MCF 10A (cell line): Measurements from ENCODE around the gene NMUR1. TPM values are rescaled to one million over a fixed set of nuclear protein-coding genes. Genes with fewer than 3 reads are reported as not detected.

Experiments
- BruUV-seq: library from RNA; stranded (reverse); fragments of 400-500 nt; replicated peaks from 2 replicates; lab custom pipeline; 2021; lab: Mats Ljungman, UMichigan
- CTCF ChIA-PET: fragments of 300-600 bp; sonication (Branson Sonifier 250); formaldehyde crosslinking; extraction: SDS; loops from one replicate; lab custom pipeline; 2021; ENCODE audit warnings: antibody characterized with exemption, inconsistent platforms; lab: Yijun Ruan, JAX
- POLR2A ChIA-PET: fragments of 300-600, 350-650 bp; sonication (Branson Sonifier 250); formaldehyde crosslinking; extraction: SDS; loops from one replicate; lab custom pipeline; 2020; ENCODE audit warnings: antibody characterized with exemption, inconsistent platforms; lab: Yijun Ruan, JAX
- DNase-seq: peaks from one replicate; pipeline ENCODE4 v3.0.0-alpha.2; 2018; ENCODE audit not compliant: unreplicated experiment
- H3K27ac Mint-ChIP-seq: one replicate; pipeline ENCODE4 v1.8.0; 2022; ENCODE audit warnings: mild to moderate bottlenecking, low read depth, mixed read lengths; ENCODE audit not compliant: unreplicated experiment
- H3K27me3 Mint-ChIP-seq: one replicate; pipeline ENCODE4 v1.8.0; 2022; ENCODE audit warnings: mixed read lengths; ENCODE audit not compliant: insufficient read depth, unreplicated experiment
- H3K36me3 Mint-ChIP-seq: one replicate; pipeline ENCODE4 v1.8.0; 2022; ENCODE audit warnings: mild to moderate bottlenecking, moderate library complexity, mixed read lengths; ENCODE audit not compliant: insufficient read depth, unreplicated experiment
- H3K4me1 Mint-ChIP-seq: one replicate; pipeline ENCODE4 v1.8.0; 2022; ENCODE audit warnings: mixed read lengths; ENCODE audit not compliant: insufficient read depth, unreplicated experiment
- H3K4me3 Mint-ChIP-seq: one replicate; pipeline ENCODE4 v1.8.0; 2022; ENCODE audit warnings: mild to moderate bottlenecking, moderate library complexity, mixed read lengths; ENCODE audit not compliant: unreplicated experiment
- H3K9me3 Mint-ChIP-seq: one replicate; pipeline ENCODE4 v1.8.0; 2022; ENCODE audit warnings: mixed read lengths; ENCODE audit not compliant: unreplicated experiment
- intact Hi-C: fragments of 100-400 bp; cut with micrococcal nuclease; formaldehyde crosslinking; loops from 2 replicates; pipeline ENCODE4 v1.14.1; 2022
- total RNA-seq: library from RNA; stranded (reverse); gene quantifications from 2 replicates; pipeline ENCODE4 v1.2.3, GENCODE V29; 2022
- TF ChIP-seq, protein P1 (sequence below): fragments of 200-600 bp; IDR thresholded peaks from one replicate; pipeline ENCODE4 v1.8.0; 2022; ENCODE audit warnings: antibody characterized with exemption, mild to moderate bottlenecking; ENCODE audit not compliant: unreplicated experiment

Gene NMUR1
- total RNA-seq, 1 experiment from 2014 or later: not detected

DNA sequence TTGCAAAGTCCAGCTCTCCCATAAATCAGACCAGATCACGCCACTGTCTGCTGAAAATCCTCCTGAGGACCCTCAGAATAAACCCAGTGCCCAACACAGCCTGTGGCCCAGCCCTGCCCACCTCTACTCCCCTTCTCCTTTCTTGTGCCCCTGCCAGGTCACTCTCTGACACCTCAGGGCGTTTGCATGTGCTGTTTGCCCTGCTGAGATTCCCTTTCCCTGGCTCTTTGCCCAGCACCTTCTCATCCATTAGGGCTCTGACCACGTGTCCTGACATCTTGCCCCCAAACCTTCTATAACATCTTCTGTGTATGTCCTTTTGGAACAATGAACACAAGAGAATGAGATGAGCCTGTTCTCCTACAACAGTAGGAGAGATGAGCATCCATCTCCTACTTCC, 18.5 kb upstream of the NMUR1 start:
- DNase-seq: no peak
- intact Hi-C loops: no loop called here
- H3K4me3 Mint-ChIP-seq: no peak overlapping the region
- CTCF ChIA-PET: interaction anchor here (0.9 to 1.0 kb wide), 2 partner anchors 22 to 53 kb away, joined by 3 read pairs; no protein-coding TSS in a partner anchor
- H3K36me3 Mint-ChIP-seq: no peaks in the 10 kb centered on the region
- H3K4me1 Mint-ChIP-seq: no peaks in the 10 kb centered on the region
- TF ChIP-seq, protein P1, sequence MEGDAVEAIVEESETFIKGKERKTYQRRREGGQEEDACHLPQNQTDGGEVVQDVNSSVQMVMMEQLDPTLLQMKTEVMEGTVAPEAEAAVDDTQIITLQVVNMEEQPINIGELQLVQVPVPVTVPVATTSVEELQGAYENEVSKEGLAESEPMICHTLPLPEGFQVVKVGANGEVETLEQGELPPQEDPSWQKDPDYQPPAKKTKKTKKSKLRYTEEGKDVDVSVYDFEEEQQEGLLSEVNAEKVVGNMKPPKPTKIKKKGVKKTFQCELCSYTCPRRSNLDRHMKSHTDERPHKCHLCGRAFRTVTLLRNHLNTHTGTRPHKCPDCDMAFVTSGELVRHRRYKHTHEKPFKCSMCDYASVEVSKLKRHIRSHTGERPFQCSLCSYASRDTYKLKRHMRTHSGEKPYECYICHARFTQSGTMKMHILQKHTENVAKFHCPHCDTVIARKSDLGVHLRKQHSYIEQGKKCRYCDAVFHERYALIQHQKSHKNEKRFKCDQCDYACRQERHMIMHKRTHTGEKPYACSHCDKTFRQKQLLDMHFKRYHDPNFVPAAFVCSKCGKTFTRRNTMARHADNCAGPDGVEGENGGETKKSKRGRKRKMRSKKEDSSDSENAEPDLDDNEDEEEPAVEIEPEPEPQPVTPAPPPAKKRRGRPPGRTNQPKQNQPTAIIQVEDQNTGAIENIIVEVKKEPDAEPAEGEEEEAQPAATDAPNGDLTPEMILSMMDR: no peak
- POLR2A ChIA-PET: no interaction called here
- peaks cover 14% of the 10 kb centered on the region for H3K9me3 Mint-ChIP-seq
- no peak overlapping the region for H3K27ac Mint-ChIP-seq
- no peaks in the 10 kb centered on the region for H3K27me3 Mint-ChIP-seq
- BruUV-seq: no TSS peak

DNA sequence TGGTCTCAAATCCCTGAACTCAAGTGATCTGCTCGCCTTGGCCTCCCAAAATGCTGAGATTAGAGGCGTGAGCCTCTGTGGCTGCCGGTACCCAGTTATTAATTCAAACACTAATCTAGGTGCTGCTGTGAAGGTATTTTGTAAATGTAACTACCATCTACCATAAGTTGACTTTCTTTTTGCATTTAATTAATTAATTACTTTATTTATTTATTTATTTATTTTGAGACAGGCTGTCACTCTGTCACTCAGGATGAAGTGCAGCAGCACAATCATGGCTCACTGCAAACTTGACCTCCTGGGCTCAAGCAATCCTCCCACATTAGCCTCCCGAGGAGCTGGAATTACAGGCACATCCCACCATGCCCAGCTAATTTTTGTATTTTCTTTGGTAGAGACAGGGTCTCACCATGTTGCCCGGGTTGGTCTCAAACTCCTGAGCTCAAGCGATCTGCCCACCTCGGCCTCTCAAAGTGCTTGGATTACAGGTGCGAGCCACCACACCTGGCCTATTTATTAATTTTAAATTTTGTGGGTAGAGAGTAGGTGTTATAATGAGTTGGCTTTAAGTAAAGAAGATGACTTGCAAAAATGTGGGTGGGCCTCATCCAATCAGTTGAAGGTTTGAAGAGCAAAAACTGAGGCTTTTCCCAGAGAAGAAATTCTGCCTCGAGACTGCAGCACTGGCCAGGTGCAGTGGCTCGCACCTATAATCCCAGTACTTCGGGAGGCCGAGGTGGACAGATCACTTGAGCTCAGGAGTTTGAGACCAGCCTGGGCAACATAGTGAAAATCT, 17.3 kb upstream of the NMUR1 start:
- no peaks in the 10 kb centered on the region for H3K27me3 Mint-ChIP-seq
- no peak overlapping the region for H3K27ac Mint-ChIP-seq
- TF ChIP-seq, protein P1: no peak
- H3K9me3 Mint-ChIP-seq: peaks cover 1% of the 10 kb centered on the region
- H3K36me3 Mint-ChIP-seq: no peaks in the 10 kb centered on the region
- no peak overlapping the region for H3K4me3 Mint-ChIP-seq
- no peak for DNase-seq
- no peaks in the 10 kb centered on the region for H3K4me1 Mint-ChIP-seq
- POLR2A ChIA-PET: no interaction called here
- BruUV-seq: no TSS peak
- CTCF ChIA-PET: interaction anchor here (0.8 to 1.5 kb wide), 3 partner anchors 10 to 16 kb away, joined by 3 to 5 read pairs (median 4); no protein-coding TSS in a partner anchor
- intact Hi-C loops: no loop called here

DNA sequence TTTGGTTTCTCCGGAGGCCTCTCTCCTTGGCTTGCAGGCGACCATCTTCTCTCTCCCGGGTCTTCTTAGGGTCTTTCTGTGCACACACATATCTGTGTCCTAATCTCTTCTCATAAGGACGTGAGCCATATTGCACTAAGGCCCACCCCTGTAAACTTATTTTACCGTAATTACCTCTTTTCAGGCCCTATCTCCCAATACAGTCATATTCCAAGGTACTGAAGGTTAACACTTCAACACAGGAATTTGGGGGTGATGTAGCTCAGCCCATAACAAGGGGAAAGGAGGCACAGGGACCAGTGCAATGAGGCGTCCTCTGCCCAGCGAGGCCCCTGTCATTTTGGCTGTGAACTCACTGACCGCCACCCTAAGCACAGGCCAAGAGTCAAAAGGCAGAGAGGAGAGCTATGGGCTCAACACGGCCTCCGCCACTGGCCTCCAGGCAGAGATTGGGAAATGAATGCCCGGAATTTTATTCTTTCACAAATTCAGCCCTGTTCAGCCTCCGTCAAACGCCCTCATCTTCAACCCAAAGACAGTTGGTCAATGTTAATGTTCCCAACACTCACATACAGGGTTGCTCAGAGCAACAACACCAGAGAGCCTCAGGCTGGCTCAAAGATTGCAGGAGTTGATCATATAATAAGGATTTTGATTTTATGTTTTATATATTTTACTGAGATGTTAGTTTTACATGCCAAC, 15.9 kb upstream of the NMUR1 start:
- Mint-ChIP-seq H3K4me1 (no peaks in the 10 kb centered on the region), H3K36me3 (no peaks in the 10 kb centered on the region), H3K27me3 (no peaks in the 10 kb centered on the region), H3K4me3 (no peak overlapping the region), H3K9me3 (no peaks in the 10 kb centered on the region), H3K27ac (no peak overlapping the region)
- CTCF ChIA-PET: interaction anchor here (0.5 to 1.5 kb wide), 5 partner anchors 11 to 210 kb away, joined by 3 to 5 read pairs (median 4); no protein-coding TSS in a partner anchor
- BruUV-seq: no TSS peak
- no peak for DNase-seq
- intact Hi-C loops: no loop called here
- POLR2A ChIA-PET: no interaction called here
- TF ChIP-seq, protein P1: no peak
